SU-DHL-6 (cell line): ENCODE data around the gene LMO7.
"Not testable (repeated sequence)": the region's sequence is repeated elsewhere in the genome, so short reads cannot be mapped to it uniquely, and the experiment has no call there.

Experiments
- H2AFZ ChIP-seq: fragments of 200-600 bp; sonication (generic); 2 replicates; pipeline ENCODE4 v1.6.1; 2014; ENCODE audit warnings: low read depth, mild to moderate bottlenecking, moderate library complexity, mixed read lengths, antibody characterized with exemption, low read length; ENCODE audit not compliant: severe bottlenecking
- H3F3A ChIP-seq: fragments of 200-600 bp; shearing (Covaris generic); 2 replicates; pipeline ENCODE4 v1.6.0; 2016; ENCODE audit warnings: antibody characterized with exemption, mild to moderate bottlenecking; ENCODE audit not compliant: insufficient read depth
- H3K27ac ChIP-seq: fragments of 200-600 bp; sonication (generic); 2 replicates; pipeline ENCODE4 v1.5.1; 2016; ENCODE audit warnings: low read depth, mild to moderate bottlenecking, low read length, moderate library complexity, mixed read lengths
- H3K27me3 ChIP-seq: fragments of 200-600 bp; sonication (generic), shearing (Covaris generic); 2 replicates; pipeline ENCODE4 v1.6.0; 2014; ENCODE audit warnings: mild to moderate bottlenecking, low read length
- H3K36me3 ChIP-seq: fragments of 200-600 bp; sonication (generic); 2 replicates; pipeline ENCODE4 v1.6.1; 2014; ENCODE audit warnings: mild to moderate bottlenecking, low read length, mixed read lengths
- H3K4me2 ChIP-seq: fragments of 300-600, 200-600 bp; shearing (Covaris generic), sonication (generic); 2 replicates; pipeline ENCODE4 v1.6.0; 2014; ENCODE audit warnings: low read length, low read depth, mild to moderate bottlenecking; ENCODE audit not compliant: poor library complexity, severe bottlenecking
- H3K4me3 ChIP-seq: fragments of 200-600 bp; sonication (generic); 2 replicates; pipeline ENCODE4 v1.5.1; 2014; ENCODE audit warnings: antibody characterized with exemption, low read length, mild to moderate bottlenecking, mixed read lengths; ENCODE audit not compliant: insufficient read depth, poor library complexity, severe bottlenecking
- H3K79me2 ChIP-seq: fragments of 200-600 bp; sonication (generic); 2 replicates; pipeline ENCODE4 v1.6.1; 2014; ENCODE audit warnings: mild to moderate bottlenecking, low read length, moderate library complexity; ENCODE audit not compliant: insufficient read depth
- H3K9ac ChIP-seq: fragments of 200-600 bp; sonication (generic); 2 replicates; pipeline ENCODE4 v1.7.0; 2014; ENCODE audit warnings: mild to moderate bottlenecking, low read length
- H3K9me2 ChIP-seq: fragments of 200-600 bp; sonication (generic); replicated peaks from 2 replicates; pipeline ENCODE4 v1.6.1; 2014; ENCODE audit warnings: low read length; ENCODE audit not compliant: insufficient read depth
- H3K9me3 ChIP-seq: fragments of 200-600 bp; sonication (generic); 2 replicates; pipeline ENCODE4 v1.6.1; 2014; ENCODE audit warnings: low read length, mixed read lengths; ENCODE audit not compliant: insufficient read depth
- H4K20me1 ChIP-seq: fragments of 200-600 bp; sonication (generic); 2 replicates; pipeline ENCODE4 v1.6.1; 2014; ENCODE audit warnings: low read depth, mild to moderate bottlenecking, antibody characterized with exemption, low read length, moderate library complexity, mixed read lengths
- EZH2phosphoT487 ChIP-seq: fragments of 200-600 bp; sonication (generic), shearing (Covaris generic); conservative IDR thresholded peaks from 2 replicates; pipeline ENCODE4 v1.6.1; 2018; ENCODE audit warnings: mild to moderate bottlenecking, antibody characterized with exemption, low read length, moderate library complexity, mixed read lengths
- TF ChIP-seq, protein P1 (sequence below): fragments of 200-600 bp; sonication (generic); IDR thresholded peaks from one replicate; pipeline ENCODE4 v1.5.1; 2017; ENCODE audit warnings: antibody characterized with exemption, mild to moderate bottlenecking, low read length, moderate library complexity; ENCODE audit not compliant: insufficient read depth, poor library complexity, severe bottlenecking

LMO7 gene

DNA sequence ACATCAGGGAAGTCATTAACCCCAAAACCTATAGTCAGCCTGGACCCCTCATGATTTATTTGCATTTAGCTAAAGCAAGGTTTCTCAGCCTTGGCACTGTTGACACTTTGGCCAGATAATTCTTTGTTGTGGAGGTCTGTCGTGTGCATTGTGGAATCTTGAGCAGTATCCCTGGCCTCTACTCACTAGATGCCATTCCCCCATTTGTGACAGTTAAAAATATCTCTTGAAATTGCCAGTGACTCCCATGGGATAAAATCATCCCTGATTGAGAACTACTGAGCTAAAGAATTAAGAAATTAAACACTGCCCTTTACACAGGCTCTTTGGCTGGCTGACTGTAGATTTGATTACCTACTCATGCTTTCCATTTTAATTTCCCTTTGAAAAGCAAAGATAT is 102.7 kb downstream of the LMO7 start:
- Histone ChIP-seq H3F3A (peaks cover 2% of the 10 kb centered on the region; the same call in 1 of the 2 replicates), H3K4me3 (no peak overlapping the region), H3K9me2 (no peaks in the 10 kb centered on the region), H4K20me1 (peaks cover 6% of the 10 kb centered on the region; the same call in 1 of the 2 replicates), H3K27me3 (no peaks in the 10 kb centered on the region), H3K9me3 (no peaks in the 10 kb centered on the region), H3K36me3 (peaks cover 23% of the 10 kb centered on the region; the same call in 1 of the 2 replicates), H3K4me2 (no peak overlapping the region), H3K9ac (no peak overlapping the region), H3K27ac (no peak overlapping the region), H2AFZ (no peak overlapping the region), H3K79me2 (peaks cover 67% of the 10 kb centered on the region)
- TF ChIP-seq, protein P1, sequence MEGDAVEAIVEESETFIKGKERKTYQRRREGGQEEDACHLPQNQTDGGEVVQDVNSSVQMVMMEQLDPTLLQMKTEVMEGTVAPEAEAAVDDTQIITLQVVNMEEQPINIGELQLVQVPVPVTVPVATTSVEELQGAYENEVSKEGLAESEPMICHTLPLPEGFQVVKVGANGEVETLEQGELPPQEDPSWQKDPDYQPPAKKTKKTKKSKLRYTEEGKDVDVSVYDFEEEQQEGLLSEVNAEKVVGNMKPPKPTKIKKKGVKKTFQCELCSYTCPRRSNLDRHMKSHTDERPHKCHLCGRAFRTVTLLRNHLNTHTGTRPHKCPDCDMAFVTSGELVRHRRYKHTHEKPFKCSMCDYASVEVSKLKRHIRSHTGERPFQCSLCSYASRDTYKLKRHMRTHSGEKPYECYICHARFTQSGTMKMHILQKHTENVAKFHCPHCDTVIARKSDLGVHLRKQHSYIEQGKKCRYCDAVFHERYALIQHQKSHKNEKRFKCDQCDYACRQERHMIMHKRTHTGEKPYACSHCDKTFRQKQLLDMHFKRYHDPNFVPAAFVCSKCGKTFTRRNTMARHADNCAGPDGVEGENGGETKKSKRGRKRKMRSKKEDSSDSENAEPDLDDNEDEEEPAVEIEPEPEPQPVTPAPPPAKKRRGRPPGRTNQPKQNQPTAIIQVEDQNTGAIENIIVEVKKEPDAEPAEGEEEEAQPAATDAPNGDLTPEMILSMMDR = no peak
- TF ChIP-seq EZH2phosphoT487 = no peak

- H3K4me2 ChIP-seq = no peak overlapping the region
- H3K4me3 ChIP-seq = no peak overlapping the region
- no peaks in the 10 kb centered on the region for H3K27me3 ChIP-seq
- H3K9me3 ChIP-seq = no peaks in the 10 kb centered on the region
- H3K9ac ChIP-seq = no peak overlapping the region
- no peaks in the 10 kb centered on the region for H3K9me2 ChIP-seq
- peaks cover 23% of the 10 kb centered on the region; the same call in 1 of the 2 replicates for H3K36me3 ChIP-seq
- 0 out of 2 replicates have a peak, but pooled peaks cover under 1% of the 10 kb centered on the region for H4K20me1 ChIP-seq
- peaks cover 3% of the 10 kb centered on the region; the same call in 1 of the 2 replicates for H3F3A ChIP-seq
- H2AFZ ChIP-seq = no peak overlapping the region
- no peak for TF ChIP-seq EZH2phosphoT487
- TF ChIP-seq, protein P1 = no peak
- H3K79me2 ChIP-seq = peaks cover 64% of the 10 kb centered on the region
- no peak overlapping the region for H3K27ac ChIP-seq
Observed at GRCh38 chr13:75739244-75739868, 103.2 kb downstream of the LMO7 start.

- Histone ChIP-seq H4K20me1 (no peaks in the 10 kb centered on the region), H3K27ac (no peak overlapping the region), H3K9me2 (no peaks in the 10 kb centered on the region), H3F3A (peaks cover 3% of the 10 kb centered on the region; the same call in 1 of the 2 replicates), H3K36me3 (peaks cover 23% of the 10 kb centered on the region; the same call in 1 of the 2 replicates), H3K9ac (no peak overlapping the region), H3K79me2 (peaks cover 69% of the 10 kb centered on the region), H3K4me3 (no peak overlapping the region), H2AFZ (no peak overlapping the region), H3K27me3 (no peaks in the 10 kb centered on the region), H3K9me3 (no peaks in the 10 kb centered on the region), H3K4me2 (no peak overlapping the region)
- TF ChIP-seq, protein P1 = no peak
- no peak for TF ChIP-seq EZH2phosphoT487
Observed at GRCh38 chr13:75740031-75740430, 103.9 kb downstream of the LMO7 start.

DNA sequence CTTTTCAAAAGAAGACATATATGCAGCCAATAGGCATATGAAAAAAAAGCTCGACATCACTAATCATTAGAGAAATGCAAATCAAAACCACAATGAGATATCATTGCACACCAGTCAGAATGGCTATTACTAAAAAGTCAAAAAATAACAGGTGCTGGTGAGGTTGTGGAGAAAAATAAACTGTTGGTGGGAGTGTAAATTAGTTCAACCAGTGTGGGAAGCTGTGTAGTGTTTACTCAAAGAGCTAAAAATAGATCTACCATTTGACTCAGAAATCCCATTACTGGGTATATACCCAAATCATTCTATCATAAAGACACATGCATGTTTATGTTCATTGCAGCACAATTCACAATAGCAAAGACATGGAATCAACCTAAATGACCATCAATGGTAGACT is 106.9 kb downstream of the LMO7 start:
- H4K20me1 ChIP-seq, H3F3A ChIP-seq, H3K9me3 ChIP-seq, H3K9ac ChIP-seq, H3K4me2 ChIP-seq, H3K27ac ChIP-seq, H3K9me2 ChIP-seq, H3K4me3 ChIP-seq, H2AFZ ChIP-seq, H3K27me3 ChIP-seq: not testable (repeated sequence)
- peaks cover 62% of the 10 kb centered on the region for H3K79me2 ChIP-seq
- H3K36me3 ChIP-seq = peaks cover 27% of the 10 kb centered on the region; the same call in 1 of the 2 replicates
